Coronary artery (tissue), 2 donors: ENCODE data around the gene GRK5.

Experiments
- DNase-seq: peaks from one replicate; pipeline ENCODE4 v3.0.0-alpha.2; 2017; ENCODE audit warnings: low spot score
- H3K27ac ChIP-seq, 2 donors: fragments of 200-600 bp; sonication (generic); one replicate each; pipeline ENCODE4 v1.5.1; 2016 to 2019
- H3K4me3 ChIP-seq: fragments of 200-600 bp; sonication (generic); 2 replicates; pipeline ENCODE4 v1.5.1; 2016; ENCODE audit warnings: mild to moderate bottlenecking, moderate library complexity
- TF ChIP-seq, protein P1 (sequence below): fragments of 200-600 bp; sonication (generic); IDR thresholded peaks from one replicate; pipeline ENCODE4 v1.5.1; 2019; ENCODE audit warnings: antibody characterized with exemption

GRK5 gene

GRCh38 chr10:119330342-119330741 is 123.0 kb downstream of the GRK5 start:
- H3K27ac ChIP-seq: peak overlapping the region in 1 of 2 donors; percentile 33

GRCh38 chr10:119331061-119331460 is 123.7 kb downstream of the GRK5 start:
- TF ChIP-seq, protein P1, sequence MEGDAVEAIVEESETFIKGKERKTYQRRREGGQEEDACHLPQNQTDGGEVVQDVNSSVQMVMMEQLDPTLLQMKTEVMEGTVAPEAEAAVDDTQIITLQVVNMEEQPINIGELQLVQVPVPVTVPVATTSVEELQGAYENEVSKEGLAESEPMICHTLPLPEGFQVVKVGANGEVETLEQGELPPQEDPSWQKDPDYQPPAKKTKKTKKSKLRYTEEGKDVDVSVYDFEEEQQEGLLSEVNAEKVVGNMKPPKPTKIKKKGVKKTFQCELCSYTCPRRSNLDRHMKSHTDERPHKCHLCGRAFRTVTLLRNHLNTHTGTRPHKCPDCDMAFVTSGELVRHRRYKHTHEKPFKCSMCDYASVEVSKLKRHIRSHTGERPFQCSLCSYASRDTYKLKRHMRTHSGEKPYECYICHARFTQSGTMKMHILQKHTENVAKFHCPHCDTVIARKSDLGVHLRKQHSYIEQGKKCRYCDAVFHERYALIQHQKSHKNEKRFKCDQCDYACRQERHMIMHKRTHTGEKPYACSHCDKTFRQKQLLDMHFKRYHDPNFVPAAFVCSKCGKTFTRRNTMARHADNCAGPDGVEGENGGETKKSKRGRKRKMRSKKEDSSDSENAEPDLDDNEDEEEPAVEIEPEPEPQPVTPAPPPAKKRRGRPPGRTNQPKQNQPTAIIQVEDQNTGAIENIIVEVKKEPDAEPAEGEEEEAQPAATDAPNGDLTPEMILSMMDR: no peak
- H3K4me3 ChIP-seq: no peak overlapping the region
- DNase-seq: no peak
- H3K27ac ChIP-seq: peak overlapping the region; percentile 4 to 33

More at GRCh38 chr10:119330342-119330741, 123.0 kb downstream of the GRK5 start:
- no peak for DNase-seq
- no peak overlapping the region for H3K4me3 ChIP-seq
- TF ChIP-seq, protein P1: no peak

DNA sequence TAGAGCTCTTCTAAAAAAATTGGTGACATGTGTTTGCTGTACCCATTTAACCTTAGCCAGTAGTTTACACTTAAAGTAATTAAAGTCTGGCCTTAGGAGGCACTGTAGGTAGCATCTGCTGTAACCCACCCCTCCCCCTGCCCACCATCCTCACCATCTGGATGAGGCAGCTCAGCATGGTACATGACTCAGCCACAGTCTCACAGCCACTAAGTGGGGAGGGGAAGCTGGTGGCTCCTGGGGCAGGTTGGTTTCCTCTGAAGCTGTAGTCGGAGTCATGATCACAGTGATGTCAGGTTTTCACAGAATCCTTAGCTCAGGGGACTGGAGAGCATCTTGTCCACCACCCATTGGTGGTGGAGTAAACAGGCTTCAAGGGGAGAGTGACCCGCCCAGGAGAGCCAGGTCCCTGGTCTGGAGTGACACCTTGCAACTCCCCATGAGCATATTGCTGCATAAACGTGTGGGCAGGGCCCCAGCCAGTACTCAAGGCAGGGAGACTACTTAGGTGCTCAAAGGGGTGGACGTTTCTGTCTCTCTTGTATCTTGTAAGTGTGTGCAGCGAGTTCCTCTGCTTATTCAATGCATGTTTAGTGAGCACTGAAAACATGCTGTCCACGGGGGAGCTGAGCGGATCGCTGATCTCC is 125.9 kb downstream of the GRK5 start:
- Histone ChIP-seq H3K27ac (no peak overlapping the region), H3K4me3 (no peak overlapping the region)
- TF ChIP-seq, protein P1: no peak
- DNase-seq: no peak

GRCh38 chr10:119335671-119336353 is 128.4 kb downstream of the GRK5 start:
- no peak overlapping the region for H3K27ac ChIP-seq
- TF ChIP-seq, protein P1: no peak
- H3K4me3 ChIP-seq: no peak overlapping the region
- DNase-seq: no peak

DNA sequence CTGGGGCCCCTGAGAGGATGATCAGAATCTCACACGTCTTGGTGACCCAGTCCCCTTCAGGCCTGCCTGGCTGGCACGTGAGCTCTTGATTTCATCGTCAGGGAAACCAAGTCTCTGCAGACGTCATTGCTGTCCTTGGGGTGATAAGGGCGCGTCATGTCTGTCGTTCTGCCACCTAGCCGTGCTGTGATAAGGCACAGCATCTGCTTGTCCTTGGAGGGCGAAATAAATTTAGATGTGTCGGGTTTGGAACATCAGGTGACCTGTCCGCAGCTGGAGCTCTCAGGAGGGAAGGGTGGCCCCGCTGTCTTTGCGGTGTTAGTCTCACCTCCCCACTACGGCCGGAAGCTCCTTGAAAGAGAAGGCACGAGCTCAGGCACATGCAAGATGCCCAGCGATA is 129.2 kb downstream of the GRK5 start:
- H3K4me3 ChIP-seq: no peak overlapping the region
- TF ChIP-seq, protein P1: no peak
- no peak overlapping the region for H3K27ac ChIP-seq
- DNase-seq: no peak

- no peak for DNase-seq
- Histone ChIP-seq H3K4me3 (no peak overlapping the region), H3K27ac (no peak overlapping the region)
- TF ChIP-seq, protein P1: no peak
These were observed 129.9 kb downstream of the GRK5 start for GRCh38 chr10:119337223-119337622.
